ENCODE results near the gene KCNJ11.

Gene KCNJ11

GRCh38 chr11:17415523-17416104 lies 27.2 kb upstream of the KCNJ11 start:
- TF ChIP-seq SIN3A (IDR thresholded peaks at IDR 0.05; ENCODE audit: borderline replicate concordance, insufficient read depth, low read length) (no peak), POLR2AphosphoS5 (IDR thresholded peaks at IDR 0.05; ENCODE audit: low read depth, low read length) (no peak), TAF1 (IDR thresholded peaks at IDR 0.05; ENCODE audit: borderline replicate concordance, insufficient read depth, low read length) (no peak), FOXP2 (optimal IDR thresholded peaks at IDR 0.05; ENCODE audit: borderline replicate concordance, extremely low read depth, extremely low read length, insufficient read depth) (no peak)
- TF ChIP-seq, protein P1, sequence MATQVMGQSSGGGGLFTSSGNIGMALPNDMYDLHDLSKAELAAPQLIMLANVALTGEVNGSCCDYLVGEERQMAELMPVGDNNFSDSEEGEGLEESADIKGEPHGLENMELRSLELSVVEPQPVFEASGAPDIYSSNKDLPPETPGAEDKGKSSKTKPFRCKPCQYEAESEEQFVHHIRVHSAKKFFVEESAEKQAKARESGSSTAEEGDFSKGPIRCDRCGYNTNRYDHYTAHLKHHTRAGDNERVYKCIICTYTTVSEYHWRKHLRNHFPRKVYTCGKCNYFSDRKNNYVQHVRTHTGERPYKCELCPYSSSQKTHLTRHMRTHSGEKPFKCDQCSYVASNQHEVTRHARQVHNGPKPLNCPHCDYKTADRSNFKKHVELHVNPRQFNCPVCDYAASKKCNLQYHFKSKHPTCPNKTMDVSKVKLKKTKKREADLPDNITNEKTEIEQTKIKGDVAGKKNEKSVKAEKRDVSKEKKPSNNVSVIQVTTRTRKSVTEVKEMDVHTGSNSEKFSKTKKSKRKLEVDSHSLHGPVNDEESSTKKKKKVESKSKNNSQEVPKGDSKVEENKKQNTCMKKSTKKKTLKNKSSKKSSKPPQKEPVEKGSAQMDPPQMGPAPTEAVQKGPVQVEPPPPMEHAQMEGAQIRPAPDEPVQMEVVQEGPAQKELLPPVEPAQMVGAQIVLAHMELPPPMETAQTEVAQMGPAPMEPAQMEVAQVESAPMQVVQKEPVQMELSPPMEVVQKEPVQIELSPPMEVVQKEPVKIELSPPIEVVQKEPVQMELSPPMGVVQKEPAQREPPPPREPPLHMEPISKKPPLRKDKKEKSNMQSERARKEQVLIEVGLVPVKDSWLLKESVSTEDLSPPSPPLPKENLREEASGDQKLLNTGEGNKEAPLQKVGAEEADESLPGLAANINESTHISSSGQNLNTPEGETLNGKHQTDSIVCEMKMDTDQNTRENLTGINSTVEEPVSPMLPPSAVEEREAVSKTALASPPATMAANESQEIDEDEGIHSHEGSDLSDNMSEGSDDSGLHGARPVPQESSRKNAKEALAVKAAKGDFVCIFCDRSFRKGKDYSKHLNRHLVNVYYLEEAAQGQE (IDR thresholded peaks at IDR 0.05; ENCODE audit: insufficient read depth in 1 of 2, low read depth in 2 of 2, low read length in 2 of 2): no peak

DNA sequence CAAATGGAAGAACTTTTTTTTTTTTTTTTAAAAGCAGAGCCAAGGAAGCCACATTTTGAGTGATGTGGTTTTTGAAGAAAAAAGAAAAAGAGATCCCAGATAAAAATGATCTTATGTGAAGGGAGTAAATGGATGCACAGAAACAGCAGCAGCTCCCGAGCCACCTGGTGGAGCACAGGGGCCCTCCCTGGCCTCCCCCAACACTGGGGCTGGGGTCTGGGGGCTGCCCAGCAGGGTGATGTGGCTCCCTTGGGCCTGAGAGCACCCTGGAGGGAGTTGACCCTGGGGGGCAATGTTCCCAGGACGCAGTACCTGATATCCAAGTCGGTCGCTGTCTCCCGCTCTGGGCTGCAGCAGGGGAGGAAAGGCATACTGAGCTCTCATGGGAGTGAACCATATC lies 26.5 kb upstream of the KCNJ11 start:
- TF ChIP-seq, protein P1 (IDR thresholded peaks at IDR 0.05; ENCODE audit: insufficient read depth in 1 of 2, low read depth in 2 of 2, low read length in 2 of 2): no peak
- no peak for TF ChIP-seq POLR2AphosphoS5 (IDR thresholded peaks at IDR 0.05; ENCODE audit: low read depth, low read length)

DNA sequence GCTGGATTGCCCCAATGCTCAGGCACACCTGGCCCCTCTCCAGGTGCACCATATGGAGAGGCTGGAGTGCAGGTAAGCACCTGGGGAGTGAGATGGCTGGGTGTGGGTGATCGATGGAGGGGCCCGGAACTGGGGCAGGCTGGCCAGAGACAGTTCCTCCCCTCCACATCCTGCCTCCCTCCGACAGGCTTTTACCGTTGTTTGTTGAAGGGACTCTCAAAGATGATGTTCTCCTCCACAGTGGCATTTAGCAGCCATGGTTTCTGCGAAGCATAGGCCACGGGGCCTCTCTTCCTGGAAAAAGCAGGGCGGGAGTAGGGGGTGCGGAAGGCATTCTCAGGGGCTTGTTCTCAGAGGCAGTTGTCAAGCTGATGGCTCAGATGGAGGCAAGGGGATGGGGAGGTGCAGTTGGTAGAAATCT lies 25.9 kb upstream of the KCNJ11 start:
- TF ChIP-seq SIN3A (IDR thresholded peaks at IDR 0.05; ENCODE audit: borderline replicate concordance, insufficient read depth, low read length) (no peak), TAF1 (IDR thresholded peaks at IDR 0.05; ENCODE audit: borderline replicate concordance, insufficient read depth, low read length) (no peak), POLR2AphosphoS5 (IDR thresholded peaks at IDR 0.05; ENCODE audit: low read depth, low read length) (no peak), FOXP2 (optimal IDR thresholded peaks at IDR 0.05; ENCODE audit: borderline replicate concordance, extremely low read depth, extremely low read length, insufficient read depth) (no peak)
- TF ChIP-seq, protein P1 (IDR thresholded peaks at IDR 0.05; ENCODE audit: insufficient read depth in 1 of 2, low read depth in 2 of 2, low read length in 2 of 2): no peak

DNA sequence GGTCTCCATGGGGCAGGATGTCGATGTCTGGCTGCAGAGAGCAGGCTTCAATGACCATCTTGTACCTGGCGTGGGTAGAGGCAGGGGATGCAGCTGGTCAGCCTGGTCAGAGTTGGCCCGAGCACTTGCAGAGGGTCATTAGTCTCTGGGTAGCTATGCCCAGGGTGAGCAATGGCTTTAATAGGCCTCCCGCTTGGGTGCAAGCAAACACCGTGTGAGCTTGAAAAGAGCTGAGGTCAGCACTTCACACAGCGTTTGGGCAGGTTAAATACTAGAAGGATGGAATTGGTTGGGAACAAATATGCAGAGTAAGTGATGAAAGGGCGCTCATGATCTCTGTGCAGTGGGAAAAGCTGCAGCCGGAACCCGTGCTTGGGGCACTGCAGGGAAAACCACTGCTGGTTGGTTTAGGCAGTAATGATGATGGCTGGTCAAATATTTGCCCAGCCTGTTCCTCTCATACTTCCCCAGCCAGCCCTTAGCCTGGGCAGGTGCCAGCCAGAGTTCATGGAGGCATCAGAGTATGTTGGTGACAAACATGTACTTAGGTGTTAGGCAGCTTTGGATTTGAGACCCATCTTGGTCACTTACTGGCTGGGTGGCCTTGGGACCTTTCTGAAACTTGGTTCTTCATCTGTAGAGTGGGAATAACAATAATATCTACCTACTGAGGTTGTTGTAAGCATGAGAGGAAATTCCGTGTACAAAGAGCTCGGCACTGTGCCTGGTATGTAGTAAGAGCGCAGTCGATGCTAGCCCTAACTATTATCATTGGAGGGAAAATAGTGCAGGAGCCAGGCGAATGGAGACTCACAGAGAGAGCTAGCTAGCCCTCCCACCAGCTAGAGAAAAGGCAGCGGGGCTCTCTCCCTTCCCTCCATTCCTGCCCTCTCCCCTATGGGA lies 25.2 kb upstream of the KCNJ11 start:
- TF ChIP-seq FOXP2 (optimal IDR thresholded peaks at IDR 0.05; ENCODE audit: borderline replicate concordance, extremely low read depth, extremely low read length, insufficient read depth) (no peak), POLR2AphosphoS5 (IDR thresholded peaks at IDR 0.05; ENCODE audit: low read depth, low read length) (no peak), TAF1 (IDR thresholded peaks at IDR 0.05; ENCODE audit: borderline replicate concordance, insufficient read depth, low read length) (no peak), SIN3A (IDR thresholded peaks at IDR 0.05; ENCODE audit: borderline replicate concordance, insufficient read depth, low read length) (no peak)
- TF ChIP-seq, protein P1 (IDR thresholded peaks at IDR 0.05; ENCODE audit: insufficient read depth in 1 of 2, low read depth in 2 of 2, low read length in 2 of 2): no peak

All from PFSK-1 (cell line).